HUES48 (cell line): Measurements from ENCODE around the gene AGBL4.
A peak's percentile ranks its signal among the peaks of the same experiment; 100 is the strongest.

Source experiments
- H3K27ac ChIP-seq: one replicate; pipeline ENCODE4 v1.7.0; 2013; ENCODE audit warnings: low read depth, low read length, inconsistent platforms
- H3K27me3 ChIP-seq: 2 replicates; pipeline ENCODE4 v1.6.1; 2013; ENCODE audit warnings: mild to moderate bottlenecking, low read length; ENCODE audit not compliant: control insufficient read depth, insufficient read depth
- H3K36me3 ChIP-seq: 2 replicates; pipeline ENCODE4 v1.6.1; 2013; ENCODE audit warnings: low read length; ENCODE audit not compliant: control insufficient read depth, insufficient read depth
- H3K4me1 ChIP-seq: 2 replicates; pipeline ENCODE4 v1.6.1; 2013; ENCODE audit warnings: mild to moderate bottlenecking, low read length; ENCODE audit not compliant: control insufficient read depth, insufficient read depth
- H3K4me3 ChIP-seq: 2 replicates; pipeline ENCODE4 v1.5.1; 2013; ENCODE audit warnings: mild to moderate bottlenecking, low read depth, low read length
- H3K9ac ChIP-seq: 2 replicates; pipeline ENCODE4 v1.6.1; 2013; ENCODE audit warnings: mild to moderate bottlenecking, low read depth, low read length, moderate library complexity
- H3K9me3 ChIP-seq: 2 replicates; pipeline ENCODE4 v1.6.1; 2013; ENCODE audit warnings: low read length; ENCODE audit not compliant: control insufficient read depth, insufficient read depth

Gene AGBL4

DNA sequence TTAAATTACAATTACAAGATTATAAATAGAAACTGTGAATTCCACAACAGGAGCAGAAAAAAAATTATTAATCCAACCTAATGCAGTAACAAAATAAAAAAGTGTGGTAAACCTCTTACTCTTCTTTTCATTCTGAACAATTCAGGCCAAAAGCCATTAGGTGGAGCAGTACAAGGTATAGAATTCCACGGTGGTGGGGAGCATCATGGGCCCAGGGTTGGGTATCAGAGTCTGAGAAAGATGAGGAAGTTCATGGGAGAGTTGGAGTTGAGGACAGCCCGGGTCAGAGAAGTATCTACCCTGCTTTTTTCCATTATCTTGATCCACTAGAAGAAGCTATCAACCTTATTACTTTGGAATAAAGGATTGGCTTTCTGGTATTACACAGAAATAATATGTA lies 586.9 kb downstream of the AGBL4 start:
- Histone ChIP-seq H3K36me3 (no peaks in the 10 kb centered on the region), H3K9ac (no peak overlapping the region), H3K4me1 (no peaks in the 10 kb centered on the region), H3K27ac (no peak overlapping the region), H3K9me3 (peaks cover 26% of the 10 kb centered on the region), H3K27me3 (no peaks in the 10 kb centered on the region), H3K4me3 (no peak overlapping the region)

DNA sequence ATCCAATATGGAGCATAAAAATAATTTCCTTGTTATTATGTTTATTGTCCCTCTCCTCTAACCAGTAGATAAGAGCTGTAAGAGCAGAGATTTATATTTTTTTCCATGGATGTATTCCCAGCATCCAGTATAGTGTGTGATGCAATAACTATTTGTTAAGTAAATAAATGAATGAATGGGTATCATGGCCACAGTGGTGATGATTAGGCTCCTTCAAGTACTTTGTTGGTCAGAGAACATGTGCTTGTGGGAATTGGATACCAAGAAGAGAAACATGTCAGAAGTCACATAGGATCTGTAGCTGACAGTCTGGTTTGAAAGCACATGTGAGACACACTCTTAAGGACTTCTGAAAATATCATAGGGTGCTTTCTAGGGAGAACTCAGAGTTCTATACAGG lies 588.5 kb downstream of the AGBL4 start:
- Histone ChIP-seq H3K9ac (no peak overlapping the region), H3K4me3 (no peak overlapping the region), H3K27ac (no peak overlapping the region), H3K9me3 (peaks cover 27% of the 10 kb centered on the region; the same call in 1 of the 2 replicates), H3K36me3 (no peaks in the 10 kb centered on the region), H3K27me3 (no peaks in the 10 kb centered on the region), H3K4me1 (no peaks in the 10 kb centered on the region)

DNA sequence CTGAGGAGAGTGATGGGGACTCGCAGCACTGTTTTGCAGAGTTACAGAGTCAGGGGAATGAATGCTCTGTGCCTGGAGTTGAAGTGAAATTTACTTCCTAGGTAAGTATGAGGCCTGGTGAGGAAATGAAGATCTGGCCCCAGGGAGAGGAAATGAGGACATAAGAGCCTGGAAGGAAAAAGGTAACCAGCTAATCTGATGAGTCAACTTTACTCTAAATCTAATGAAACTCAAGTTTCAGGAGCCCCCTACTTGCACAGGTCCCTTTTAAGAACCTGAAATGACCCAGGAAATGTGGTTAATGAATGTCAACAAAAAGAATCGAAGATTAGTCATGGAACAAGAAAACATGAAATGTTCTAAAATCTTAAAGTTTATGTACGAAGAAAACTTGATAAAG lies 599.0 kb downstream of the AGBL4 start:
- Histone ChIP-seq H3K4me3 (no peak overlapping the region), H3K36me3 (no peaks in the 10 kb centered on the region), H3K9ac (no peak overlapping the region), H3K27ac (no peak overlapping the region), H3K9me3 (peaks cover 17% of the 10 kb centered on the region), H3K4me1 (no peaks in the 10 kb centered on the region), H3K27me3 (no peaks in the 10 kb centered on the region)

DNA sequence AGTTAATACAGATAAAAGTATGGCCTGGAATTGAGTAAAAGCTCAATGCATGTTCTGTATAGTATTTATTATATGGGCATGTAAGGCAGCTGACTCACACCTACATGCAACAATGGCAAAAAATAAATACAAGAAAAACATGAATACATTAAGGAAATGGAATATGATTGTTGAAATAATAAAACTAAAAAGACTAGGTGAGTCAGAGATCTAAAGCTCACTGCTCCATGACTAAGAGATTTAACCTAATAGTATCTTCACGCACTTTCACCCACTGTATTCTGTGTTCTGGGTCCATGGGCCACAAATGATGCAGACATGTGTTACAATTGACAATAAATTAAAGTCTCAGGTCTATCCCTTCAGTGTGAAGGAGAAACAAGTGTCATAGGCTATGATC lies 607.0 kb downstream of the AGBL4 start:
- H3K9me3 ChIP-seq, result no peaks in the 10 kb centered on the region; the same call in 1 of the 2 replicates
- no peaks in the 10 kb centered on the region for H3K27me3 ChIP-seq
- no peak overlapping the region for H3K9ac ChIP-seq
- no peaks in the 10 kb centered on the region for H3K36me3 ChIP-seq
- H3K4me3 ChIP-seq, result no peak overlapping the region
- peaks cover 5% of the 10 kb centered on the region; the same call in 1 of the 2 replicates for H3K4me1 ChIP-seq
- no peak overlapping the region for H3K27ac ChIP-seq

DNA sequence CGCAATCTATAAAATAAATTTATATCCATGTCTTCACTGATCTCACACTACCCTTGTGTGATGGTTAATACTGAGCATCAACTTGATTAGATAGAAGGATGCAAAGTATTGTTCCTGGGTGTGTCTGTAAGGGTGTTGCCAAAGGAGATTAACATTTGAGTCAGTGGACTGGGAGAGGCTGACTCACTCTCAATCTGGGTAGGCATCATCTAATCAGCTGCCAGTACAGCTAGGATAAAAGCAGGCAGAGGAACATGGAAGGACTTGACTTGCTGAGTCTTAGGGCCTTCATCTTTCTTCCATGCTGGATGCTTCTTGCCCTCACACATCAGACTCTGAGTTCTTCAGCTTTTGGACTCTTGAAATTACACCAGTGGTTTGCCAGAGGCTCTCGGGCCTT lies 615.4 kb downstream of the AGBL4 start:
- Histone ChIP-seq H3K4me3 (no peak overlapping the region), H3K9me3 (no peaks in the 10 kb centered on the region; the same call in 1 of the 2 replicates), H3K9ac (no peak overlapping the region), H3K36me3 (no peaks in the 10 kb centered on the region), H3K4me1 (peaks cover 4% of the 10 kb centered on the region; the same call in 1 of the 2 replicates), H3K27me3 (no peaks in the 10 kb centered on the region), H3K27ac (no peak overlapping the region)

DNA sequence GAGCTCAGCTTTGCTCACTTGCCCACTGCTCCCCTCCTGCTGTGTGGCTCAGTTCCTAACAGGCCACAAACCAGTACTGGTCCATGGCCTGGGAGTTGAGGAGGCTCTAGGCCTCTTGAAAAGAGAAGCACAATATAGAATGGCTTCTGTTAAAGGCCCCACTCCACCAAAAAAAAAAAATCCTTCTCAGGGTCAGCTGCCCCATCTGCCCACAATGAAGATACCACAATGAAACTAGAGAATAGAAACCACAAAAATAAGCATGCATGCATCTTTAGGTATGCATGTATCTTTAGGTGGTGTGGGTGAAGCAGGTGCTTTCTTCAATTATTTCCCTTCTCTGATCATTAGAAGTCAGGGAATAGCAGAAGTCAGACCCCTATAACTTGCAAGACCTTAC lies 626.7 kb downstream of the AGBL4 start:
- no peaks in the 10 kb centered on the region for H3K4me1 ChIP-seq
- H3K4me3 ChIP-seq, result no peak overlapping the region
- no peak overlapping the region for H3K27ac ChIP-seq
- H3K9me3 ChIP-seq, result peaks cover 6% of the 10 kb centered on the region; the same call in 1 of the 2 replicates
- no peaks in the 10 kb centered on the region for H3K27me3 ChIP-seq
- no peaks in the 10 kb centered on the region for H3K36me3 ChIP-seq
- H3K9ac ChIP-seq, result no peak overlapping the region

DNA sequence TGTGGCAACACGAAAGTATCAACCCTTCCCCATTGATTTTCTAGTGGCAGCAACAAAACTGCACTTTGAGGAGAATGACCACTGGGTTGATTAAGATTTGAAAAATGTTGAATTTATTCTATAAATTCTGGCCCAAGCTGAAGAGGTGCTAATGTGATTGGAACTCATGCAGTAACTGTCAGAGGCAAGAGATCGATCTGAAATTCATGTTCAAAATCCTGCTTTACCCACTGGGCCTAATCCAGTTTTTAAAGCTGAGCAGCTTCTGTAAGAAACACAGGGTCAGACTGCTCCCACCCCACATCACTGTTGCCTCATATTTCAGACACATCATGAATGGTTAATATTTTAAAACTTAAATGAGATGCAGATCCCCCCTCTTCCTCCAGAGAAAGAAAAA lies 629.6 kb downstream of the AGBL4 start:
- no peaks in the 10 kb centered on the region for H3K27me3 ChIP-seq
- H3K36me3 ChIP-seq, result no peaks in the 10 kb centered on the region
- no peak overlapping the region for H3K27ac ChIP-seq
- no peaks in the 10 kb centered on the region; the same call in 1 of the 2 replicates for H3K9me3 ChIP-seq
- no peaks in the 10 kb centered on the region for H3K4me1 ChIP-seq
- no peak overlapping the region for H3K9ac ChIP-seq
- no peak overlapping the region for H3K4me3 ChIP-seq

DNA sequence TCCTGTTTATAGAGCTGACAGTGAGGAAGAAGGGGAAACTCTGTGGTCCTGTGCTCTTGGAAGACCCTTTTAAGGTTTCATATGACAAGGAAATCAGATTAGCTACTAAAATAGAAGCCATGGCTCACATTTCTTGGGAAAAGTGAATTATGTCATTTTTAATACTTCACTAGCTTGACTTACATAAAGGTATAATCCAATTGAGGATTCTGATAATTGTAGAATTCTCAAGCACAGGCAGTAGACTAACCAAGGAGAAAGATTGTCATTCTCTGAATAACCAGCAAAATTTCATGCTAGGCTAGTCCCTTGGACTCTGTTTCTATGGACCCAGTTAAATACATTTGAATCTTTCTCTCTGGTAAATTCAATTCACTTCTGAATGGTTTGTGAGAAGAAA lies 634.1 kb downstream of the AGBL4 start:
- Histone ChIP-seq H3K9me3 (peaks cover 2% of the 10 kb centered on the region; the same call in 1 of the 2 replicates), H3K27me3 (no peaks in the 10 kb centered on the region), H3K4me1 (no peaks in the 10 kb centered on the region), H3K4me3 (no peak overlapping the region), H3K27ac (no peak overlapping the region), H3K9ac (no peak overlapping the region), H3K36me3 (no peaks in the 10 kb centered on the region)

DNA sequence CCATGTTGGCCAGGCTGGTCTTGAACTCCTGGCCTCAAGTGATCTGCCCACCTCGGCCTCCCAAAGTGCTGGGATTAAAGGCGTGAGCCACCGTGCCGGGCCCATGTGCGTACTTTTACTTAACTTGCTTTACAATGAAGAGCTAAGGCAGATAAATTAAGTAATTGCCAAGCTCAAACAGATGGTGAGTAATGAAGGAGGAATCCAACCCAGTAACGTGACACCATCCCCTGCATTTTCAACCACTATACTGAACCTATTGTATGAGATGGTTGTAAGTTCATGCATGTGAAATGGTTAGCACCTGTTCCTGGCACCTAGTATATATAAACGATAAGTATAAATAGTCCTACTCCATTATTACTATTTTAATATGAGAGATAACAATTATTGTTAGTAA lies 659.1 kb downstream of the AGBL4 start:
- Histone ChIP-seq H3K27ac (no peak overlapping the region), H3K9ac (no peak overlapping the region), H3K4me1 (no peaks in the 10 kb centered on the region), H3K27me3 (no peaks in the 10 kb centered on the region), H3K4me3 (no peak overlapping the region), H3K36me3 (no peaks in the 10 kb centered on the region), H3K9me3 (no peaks in the 10 kb centered on the region)

DNA sequence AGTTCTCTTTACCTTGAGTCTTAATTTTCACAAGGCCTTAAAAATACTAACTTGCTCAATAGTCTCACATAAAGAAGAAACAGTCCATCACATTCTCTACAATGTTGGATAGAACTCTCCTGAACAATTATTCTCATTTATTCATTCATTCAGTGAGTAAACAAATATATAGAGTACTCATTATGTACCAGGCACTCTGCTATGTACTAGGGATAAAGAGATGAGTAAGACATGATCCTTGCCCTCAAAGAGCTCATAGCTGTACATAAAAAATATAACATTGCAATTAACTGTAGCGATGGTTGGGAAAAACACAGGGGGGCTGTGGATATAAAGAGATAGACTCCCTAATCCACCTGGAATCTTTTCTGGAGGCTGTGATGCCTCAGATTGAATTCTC lies 660.1 kb downstream of the AGBL4 start:
- H3K36me3 ChIP-seq, result no peaks in the 10 kb centered on the region

DNA sequence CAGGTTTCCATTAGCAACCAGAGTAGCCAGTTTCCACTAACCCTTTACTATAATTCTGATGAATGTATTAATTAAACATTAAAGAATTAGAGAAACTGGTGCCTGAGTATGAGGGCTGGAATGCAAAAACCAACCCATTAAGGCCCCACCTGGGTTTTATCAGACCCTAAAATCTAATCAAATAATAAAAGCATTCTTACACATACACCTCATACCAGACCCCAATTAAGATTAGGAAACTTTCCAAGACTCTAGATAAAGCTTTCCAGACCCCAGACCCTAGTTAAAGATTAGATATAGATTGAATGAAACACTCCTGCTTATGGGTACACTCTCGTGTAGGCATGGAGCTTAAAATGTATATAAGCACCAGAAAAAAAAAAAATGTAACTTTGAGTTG lies 665.7 kb downstream of the AGBL4 start:
- H3K9me3 ChIP-seq, result no peaks in the 10 kb centered on the region
- H3K9ac ChIP-seq, result no peak overlapping the region

More for the DNA sequence above, 660.1 kb downstream of the AGBL4 start:
- Histone ChIP-seq H3K4me1 (no peaks in the 10 kb centered on the region), H3K9ac (no peak overlapping the region), H3K27ac (no peak overlapping the region), H3K4me3 (no peak overlapping the region), H3K27me3 (peaks cover 6% of the 10 kb centered on the region), H3K9me3 (no peaks in the 10 kb centered on the region)

DNA sequence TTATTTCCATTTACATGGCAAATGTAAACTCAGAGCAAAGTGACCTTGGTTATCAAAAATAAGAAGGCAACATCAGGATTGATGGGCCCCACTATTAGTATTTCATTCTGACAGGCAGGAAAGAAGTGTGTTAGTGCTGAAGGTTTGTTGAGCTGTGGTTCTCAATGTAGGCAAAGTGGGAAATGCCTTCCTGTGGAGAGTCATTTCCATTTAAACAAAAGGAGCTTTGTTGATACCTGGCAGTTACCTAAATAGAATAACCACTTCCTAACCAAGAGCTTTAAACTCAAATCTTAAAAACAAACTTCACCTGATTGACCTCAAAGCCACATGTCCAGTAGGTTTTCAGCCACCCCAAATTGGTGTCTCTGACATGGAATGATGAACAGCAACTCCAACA lies 667.2 kb downstream of the AGBL4 start:
- Histone ChIP-seq H3K27me3 (peaks cover 56% of the 10 kb centered on the region), H3K9ac (no peak overlapping the region), H3K9me3 (no peaks in the 10 kb centered on the region), H3K27ac (peak overlapping the region; percentile 7), H3K4me3 (0 out of 2 replicates have a peak overlapping the region, but pooled peaks have one; percentile 16), H3K4me1 (peaks cover 13% of the 10 kb centered on the region), H3K36me3 (no peaks in the 10 kb centered on the region)

More for the DNA sequence above, 665.7 kb downstream of the AGBL4 start:
- peaks cover 13% of the 10 kb centered on the region for H3K4me1 ChIP-seq
- H3K4me3 ChIP-seq, result no peak overlapping the region
- H3K36me3 ChIP-seq, result no peaks in the 10 kb centered on the region
- H3K27me3 ChIP-seq, result peaks cover 56% of the 10 kb centered on the region
- no peak overlapping the region for H3K27ac ChIP-seq
